Activated gamma-delta T cell (primary cell): ENCODE measurements around the gene PFKP.
A peak's percentile ranks its signal among the peaks of the same experiment; 100 is the strongest.
"Not testable (repeated sequence)": the region's sequence is repeated elsewhere in the genome, so short reads cannot be mapped to it uniquely, and the experiment has no call there.

Source experiments
- DNase-seq: peaks from one replicate; lab custom pipeline; 2025; lab: John Stamatoyannopoulos, UW

Gene PFKP

DNA sequence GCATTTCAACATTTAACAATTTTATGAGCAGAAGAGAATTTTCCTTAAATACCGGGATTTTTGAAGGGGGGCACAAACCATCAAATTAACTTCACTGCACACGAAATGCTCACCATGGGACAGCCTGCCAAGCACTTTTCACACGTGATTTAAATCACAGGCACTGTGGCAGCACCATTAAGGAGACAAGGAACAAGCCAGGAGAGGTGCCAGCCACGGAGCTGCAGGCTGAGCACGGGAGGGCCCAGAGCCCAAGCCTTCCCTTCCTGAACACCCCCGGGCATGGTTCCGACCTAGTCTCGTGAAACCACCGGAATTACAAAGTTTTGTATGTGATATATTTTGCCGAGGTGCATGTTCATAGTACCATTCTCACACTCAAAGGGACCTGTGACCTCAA lies 91.8 kb downstream of the PFKP start:
- no peak for DNase-seq

DNA sequence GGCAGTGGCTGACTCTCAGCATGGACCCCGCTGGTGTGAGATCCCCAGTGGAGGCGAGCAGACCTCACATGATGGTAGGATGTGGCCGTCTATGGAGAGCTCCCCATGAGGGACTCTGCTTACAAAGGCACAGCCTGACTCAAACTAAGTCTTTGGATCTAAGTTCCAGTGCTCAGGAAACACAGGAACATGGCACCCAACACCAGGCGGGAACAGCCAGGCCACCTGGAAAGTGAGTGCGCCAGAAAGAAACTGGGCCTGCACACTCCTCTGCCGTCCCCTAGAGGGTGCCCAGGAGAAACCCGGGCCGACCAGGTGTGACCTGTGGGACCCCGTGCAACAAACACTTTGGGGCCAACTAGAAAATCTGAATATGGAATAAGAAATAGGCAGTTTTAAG lies 95.2 kb downstream of the PFKP start:
- no peak for DNase-seq

DNA sequence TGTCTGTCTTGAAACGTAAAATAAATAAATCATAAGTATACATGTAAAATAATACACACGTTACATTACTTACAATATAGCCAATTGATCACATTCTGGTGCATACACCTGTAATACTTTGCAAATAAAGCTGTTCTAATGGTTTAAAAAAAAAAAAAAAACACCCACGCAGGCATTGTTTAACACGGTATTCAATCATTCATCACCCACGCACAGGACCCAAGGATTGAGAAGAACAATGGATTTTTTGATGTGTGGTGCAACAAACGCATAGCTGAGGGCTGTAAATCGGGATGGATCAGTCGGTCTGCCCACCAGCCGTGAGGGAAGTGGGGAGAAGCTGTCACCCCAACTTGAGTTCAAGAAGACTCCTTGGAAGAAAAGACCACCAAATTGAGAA lies 96.5 kb downstream of the PFKP start:
- DNase-seq, result no peak

DNA sequence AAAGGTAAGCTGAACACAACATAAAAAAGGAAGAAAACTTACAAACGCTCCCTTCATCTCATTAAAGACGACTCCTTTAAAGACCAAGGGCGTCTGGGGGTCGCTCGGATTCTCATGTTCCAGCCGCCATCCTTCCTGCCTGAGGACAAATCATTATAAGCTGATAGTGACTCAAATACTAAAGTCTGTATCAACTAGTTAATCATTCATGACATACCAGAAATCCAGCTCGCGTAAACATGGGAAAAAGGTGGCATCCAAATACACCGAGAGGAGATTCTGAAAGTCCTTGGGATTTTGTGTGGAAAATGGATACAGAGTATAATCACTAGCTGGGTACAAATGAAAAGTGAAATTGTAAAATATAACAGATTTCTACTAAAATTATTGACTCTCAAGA lies 97.8 kb downstream of the PFKP start:
- DNase-seq, result no peak

DNA sequence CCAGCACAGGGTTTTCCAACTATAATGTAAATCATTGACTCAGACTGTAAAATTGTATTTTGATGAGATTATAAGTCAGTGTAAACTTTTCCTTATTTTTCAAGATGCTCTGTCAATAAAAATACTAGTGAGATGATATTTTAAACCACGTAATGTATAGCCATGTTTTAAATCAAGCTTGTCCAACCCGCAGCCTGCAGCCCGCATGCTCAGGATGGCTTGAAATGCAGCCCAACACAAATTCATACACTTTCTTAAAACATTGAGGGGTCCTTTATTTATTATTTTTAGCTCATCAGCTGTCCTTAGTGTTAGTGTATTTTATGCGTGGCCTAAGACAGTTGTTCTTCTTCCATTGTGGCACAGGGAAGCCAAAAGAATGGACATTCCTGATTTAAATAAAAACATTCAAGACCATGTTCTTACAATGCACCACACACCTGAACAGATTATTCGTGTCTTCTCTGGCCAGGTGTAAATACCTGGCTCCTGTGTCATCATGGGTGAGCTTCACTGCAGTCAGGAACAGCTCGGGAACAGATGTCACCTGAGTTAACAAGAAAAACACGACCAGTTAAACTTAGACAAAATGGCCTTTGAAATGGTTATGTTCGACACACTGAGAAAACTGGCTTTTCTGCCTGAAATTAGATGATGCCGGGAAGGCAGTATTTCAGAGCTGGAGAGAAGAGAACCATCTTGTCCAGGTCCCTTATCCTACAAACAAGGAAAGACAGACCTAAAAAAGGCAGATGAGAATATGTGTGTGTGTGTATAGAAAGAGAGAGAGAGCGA lies 99.3 kb downstream of the PFKP start:
- no peak for DNase-seq

DNA sequence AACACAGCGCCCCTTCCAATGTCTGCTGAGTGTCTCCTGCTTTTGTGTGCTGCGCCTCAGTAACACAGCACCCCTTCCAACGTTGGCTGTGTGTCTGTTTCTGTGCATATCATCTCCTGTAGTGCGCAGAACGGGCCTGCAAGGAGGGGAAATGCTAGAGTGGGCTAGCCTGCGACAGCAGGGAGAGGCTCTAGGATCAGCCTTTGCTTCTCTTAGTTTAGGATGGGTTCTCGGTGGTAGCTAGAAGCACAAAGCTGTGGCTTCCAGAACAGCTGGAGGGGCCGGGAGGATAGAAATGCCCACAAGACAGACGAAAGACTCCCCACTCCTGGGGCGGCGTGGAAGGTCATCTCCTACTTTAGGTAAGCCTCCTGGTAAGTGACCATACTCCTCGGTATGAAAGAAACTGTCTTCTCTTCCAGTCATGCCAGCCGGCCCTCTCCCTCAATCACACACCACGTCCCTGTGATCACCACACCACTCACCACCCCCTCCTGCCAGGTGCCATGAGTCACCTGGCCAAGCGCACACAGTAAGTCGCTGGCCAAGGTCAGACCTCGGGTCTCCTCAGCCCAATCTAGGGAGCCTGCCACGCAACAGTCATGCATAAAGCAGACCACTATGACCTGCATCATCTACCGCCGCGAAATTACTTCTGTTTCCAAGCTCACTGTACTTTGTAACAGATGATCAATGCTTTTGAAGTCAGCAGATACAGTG lies 100.4 kb downstream of the PFKP start:
- no peak for DNase-seq

DNA sequence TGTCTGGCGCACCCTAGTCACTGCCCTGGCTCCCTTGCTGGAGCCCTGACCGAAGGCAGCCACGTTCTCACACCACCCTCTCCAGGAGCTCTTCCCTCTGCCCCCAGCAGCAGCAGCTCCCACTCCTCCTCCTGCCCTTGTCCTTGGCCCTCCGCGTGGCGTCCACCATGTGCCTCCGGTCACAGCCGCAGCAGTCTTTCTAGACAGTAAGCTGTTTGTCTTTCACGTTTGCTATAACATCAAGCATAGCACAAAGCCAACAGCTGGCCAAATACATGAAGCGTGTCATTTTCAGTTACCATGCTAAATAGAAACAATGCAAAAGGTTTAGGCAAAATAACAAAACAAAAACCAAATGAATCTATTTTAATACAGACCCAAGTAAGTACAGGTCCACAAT lies 101.9 kb downstream of the PFKP start:
- no peak for DNase-seq

DNA sequence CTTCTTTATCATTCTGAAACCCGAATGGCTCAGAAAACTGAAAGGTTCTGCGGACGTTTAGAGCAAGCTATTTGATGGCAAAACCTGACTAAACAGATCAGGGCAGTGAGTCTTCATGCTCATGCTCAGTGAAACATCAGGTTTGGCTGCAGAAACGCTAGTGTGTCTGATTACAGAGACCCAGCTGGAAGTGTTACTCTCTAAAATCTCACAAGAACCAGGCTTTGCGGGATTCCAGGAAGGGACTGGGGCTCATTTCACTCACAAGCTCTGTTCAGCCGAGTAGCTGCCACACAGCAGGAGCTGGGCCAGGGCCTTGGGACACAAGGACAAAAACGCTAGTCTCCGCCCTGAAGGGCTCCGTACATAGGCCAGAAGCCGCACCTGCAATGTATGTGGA lies 102.3 kb downstream of the PFKP start:
- no peak for DNase-seq

DNA sequence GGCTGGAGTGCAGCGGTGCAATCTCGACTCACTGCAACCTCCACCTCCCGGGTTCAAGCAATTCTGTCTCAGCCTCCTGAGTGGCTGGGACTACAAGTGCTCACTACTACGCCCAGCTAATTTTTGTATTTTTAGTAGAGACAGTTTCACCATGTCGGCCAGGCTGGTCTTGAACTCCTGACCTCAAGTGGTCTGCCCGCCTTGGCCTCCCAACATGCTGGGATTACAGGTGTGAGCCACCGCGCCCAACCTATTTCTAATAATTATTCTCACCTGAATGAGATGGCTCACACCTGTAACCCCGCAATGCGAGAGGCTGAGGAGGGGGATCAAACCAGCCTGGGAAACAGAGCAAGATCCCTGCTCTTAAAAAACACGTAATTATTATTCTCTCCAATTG lies 104.1 kb downstream of the PFKP start:
- not testable (repeated sequence) for DNase-seq

DNA sequence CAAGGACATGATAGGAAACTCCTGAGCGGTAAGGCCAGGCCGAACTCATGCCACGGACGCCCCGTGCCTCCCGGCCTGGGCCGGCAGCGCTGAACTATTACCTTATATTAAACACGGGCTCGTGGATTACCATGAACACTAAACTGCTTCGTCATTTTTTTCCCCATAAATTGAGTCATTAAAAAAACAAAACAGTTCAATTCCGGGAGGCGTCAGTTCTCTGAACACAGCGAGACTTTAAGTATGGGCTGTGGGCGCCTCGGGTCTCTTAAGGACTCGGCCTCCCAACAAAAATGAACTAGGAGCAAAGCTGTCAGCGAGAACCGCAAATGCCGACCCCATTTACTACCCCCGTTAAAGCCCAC lies 104.7 kb downstream of the PFKP start:
- DNase-seq, result no peak

DNA sequence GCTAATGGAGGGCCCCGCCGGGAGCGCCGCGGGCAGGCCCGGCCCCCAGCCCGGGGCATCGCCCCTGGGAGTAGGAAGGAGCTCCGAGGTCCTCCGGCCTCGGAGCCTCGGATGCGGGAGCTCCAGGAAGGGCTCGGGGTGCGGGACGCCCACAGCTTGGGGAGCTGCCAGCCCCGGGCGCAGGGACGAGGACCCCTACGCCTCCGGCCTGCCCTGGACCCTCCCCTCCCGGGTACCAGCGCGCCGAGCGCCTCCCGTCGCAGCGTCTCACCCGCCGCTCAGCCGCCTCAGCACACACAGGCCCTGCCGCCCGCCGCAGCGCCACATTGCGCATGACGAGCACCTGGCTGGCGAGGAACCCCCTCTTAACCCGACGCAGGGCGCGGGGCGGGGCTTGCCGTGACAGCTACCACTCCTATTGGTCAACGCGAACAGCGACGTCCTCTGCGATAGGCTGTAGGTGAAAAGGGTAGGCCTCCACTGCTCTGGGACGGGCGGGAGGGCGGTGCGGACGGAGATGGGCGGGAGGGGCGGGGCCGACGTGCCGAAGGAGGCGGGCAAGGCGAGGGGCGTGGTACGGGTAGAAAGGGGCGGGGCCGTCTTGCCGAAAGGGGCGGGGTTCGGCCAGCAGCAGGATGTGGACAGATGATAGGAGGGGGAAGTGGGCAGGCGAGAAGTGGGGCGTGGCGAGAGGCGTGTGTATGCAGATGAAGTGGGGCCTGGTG lies 105.3 kb downstream of the PFKP start, which contains the start of gene PITRM1:
PITRM1 (minus strand) TSS at position 337 of the 725 bp plus-strand sequence; CDS start at position 327, 10 bp downstream.
- DNase-seq, result peak; percentile 98

DNA sequence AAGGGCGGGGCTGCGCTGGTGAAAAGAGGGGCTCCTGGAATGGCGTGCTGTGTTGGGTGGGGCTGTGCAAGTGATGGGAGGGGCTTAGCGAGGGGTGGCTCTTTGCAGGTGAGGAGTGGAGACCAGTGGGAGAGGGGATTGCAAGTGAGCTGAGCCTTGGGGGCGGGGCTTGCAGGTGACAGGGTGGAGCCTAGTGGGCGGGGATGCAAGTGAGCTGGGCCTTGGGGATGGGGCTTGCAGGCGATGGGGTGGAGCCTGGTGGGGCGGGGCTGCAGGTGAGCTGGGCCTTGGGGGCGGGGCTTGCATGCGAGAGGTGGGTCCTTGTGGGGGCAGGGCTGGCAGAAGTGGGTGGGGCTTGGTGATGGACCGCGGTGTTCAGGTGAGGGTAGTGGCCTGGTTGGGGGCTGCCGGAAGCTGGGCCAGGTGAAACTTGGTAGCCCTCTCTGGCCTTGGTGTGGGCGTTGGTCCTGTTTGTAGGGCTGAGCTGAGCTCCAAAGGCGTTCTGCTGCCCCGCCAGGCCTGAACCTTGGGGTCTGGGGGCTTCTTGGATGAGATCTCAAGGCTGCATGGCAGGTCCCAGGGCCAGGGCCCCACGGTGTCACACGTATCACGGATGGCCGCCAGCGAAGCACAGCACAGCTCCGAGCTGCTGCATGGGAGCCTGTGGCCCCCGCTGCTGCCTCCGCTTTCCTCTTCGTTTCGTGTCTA lies 106.0 kb downstream of the PFKP start:
- peak; percentile 66 for DNase-seq

DNA sequence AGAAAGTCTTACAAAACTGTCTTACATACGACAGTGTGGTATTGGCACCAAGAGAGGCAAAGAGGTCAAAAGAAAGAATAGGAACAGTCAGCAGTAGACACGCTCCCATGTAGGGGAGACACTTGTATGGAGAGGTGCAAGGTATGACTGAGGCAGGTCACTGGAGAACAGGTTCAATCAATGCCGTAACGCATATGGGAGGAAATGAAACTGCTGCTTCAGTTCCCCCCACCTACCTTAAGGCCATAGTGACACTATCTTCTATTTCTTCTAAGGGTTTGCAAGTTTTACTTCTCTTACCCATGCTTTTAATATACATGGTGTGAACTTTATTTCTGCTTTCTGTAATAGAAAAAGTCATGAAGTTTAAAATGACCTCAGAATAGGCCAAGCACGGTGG lies 110.7 kb downstream of the PFKP start:
- no peak for DNase-seq

DNA sequence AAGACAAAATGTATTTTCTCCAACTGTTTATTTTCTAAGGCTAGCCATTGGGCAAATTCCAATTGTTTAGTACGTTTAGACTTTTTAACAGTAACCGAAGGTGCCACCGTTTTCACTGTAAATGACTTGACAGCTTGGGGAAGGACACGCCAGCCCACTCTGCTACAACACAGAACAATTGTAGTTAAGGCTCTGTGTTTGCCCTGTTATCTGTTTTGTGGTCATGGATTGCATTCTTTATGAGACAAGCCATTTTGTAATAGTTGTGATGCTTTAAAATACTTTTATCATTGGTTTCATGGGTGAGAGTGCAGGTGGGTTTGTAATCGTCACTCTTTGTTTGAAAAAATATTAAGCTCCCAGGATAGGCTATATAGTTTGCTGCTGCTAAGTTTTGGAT lies 111.8 kb downstream of the PFKP start:
- DNase-seq, result no peak

DNA sequence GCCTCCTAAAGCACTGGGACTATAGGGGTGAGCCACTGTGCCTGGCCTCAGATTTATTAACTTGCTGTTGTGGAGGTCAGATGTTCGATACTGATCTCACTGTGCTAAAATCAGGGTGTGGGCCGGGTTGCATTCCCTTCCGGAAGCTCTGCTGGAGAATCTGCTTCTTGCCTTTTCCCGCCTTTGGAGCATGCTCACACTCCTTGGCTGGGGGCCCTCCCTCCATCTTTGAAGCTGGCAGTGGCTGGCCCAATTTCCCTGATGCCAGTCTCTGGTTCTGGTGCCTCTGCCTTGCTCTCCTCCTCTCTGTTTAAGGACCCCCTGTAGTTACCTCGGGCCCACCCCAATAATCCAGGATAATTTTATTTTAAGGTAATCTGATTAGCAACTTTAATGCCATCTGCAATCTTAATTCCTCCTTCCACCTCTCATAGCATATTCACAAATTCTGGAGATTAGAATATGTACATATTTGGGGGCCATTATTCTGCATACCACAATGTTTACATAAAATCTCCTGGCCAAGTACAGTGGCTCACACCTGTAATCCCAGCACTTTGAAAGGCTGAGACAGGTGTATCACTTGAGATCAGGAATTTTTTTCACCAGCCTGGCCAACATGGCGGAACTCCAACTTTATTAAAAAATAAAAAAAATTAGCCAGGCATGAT lies 113.1 kb downstream of the PFKP start:
- no peak for DNase-seq

DNA sequence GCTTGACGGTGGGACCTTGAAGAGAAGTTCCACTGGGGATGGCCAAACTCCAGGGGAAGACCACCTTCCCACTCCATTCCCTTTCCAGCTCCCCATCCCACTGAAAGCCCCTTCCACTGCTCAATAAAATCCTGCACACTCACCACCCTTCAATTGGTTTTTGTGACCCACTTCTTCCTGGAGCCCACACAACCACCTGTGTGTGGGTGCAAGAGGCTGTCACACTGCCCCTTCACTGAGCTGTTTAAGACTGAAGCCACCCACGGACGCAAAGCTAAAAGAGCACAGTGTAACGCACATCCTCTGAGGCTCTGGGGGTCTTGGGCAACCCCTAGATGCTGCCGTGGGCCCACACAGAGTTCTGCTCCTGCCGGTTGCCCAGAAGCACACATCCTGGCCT lies 118.0 kb downstream of the PFKP start:
- DNase-seq, result no peak

DNA sequence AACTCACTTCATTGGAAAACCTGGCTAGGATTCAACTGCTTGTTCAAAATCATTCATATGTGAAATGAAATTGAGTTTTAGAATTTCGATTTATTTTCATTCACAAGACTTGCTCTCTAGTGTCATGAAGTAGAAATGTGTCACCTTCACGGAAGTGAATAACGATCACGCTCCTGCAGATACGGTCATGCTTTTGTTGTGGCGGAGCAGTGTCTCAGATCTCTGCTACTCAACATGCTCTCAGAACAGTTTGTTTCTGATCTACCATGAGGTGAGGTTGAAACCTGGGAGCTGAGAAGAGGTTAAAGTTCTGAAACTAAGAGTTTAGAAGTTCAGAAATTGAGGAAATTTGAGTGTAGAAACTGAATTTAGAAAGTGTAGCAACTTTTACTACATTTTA lies 119.0 kb downstream of the PFKP start:
- no peak for DNase-seq
